HCT116 (cell line): ENCODE data around the gene LHX5. TPM values are rescaled to one million over a fixed set of nuclear protein-coding genes. Genes with fewer than 3 reads are reported as not detected.
A peak's percentile ranks its signal among the peaks of the same experiment; 100 is the strongest.

Source experiments
- ATAC-seq: fragments of 200-7000 bp; cut with Tn5 transposase; 2 replicates; pipeline ENCODE4 v1.9.1; 2020; ENCODE audit warnings: mild to moderate bottlenecking, moderate library complexity
- BruUV-seq: library from RNA; stranded (reverse); fragments of 400-500 nt; replicated peaks from 2 replicates; lab custom pipeline; 2021; lab: Mats Ljungman, UMichigan
- CTCF ChIA-PET: fragments of 300-600 bp; sonication (Branson Sonifier 250); formaldehyde crosslinking; loops from one replicate; lab custom pipeline; 2021; ENCODE audit warnings: antibody characterized with exemption; lab: Charles Lee
- POLR2A ChIA-PET: fragments of 300-600, 350-600 bp; sonication (Branson Sonifier 250); formaldehyde crosslinking; loops from one replicate; lab custom pipeline; 2021; ENCODE audit warnings: antibody characterized with exemption; lab: Charles Lee
- RAD21 ChIA-PET, 2 experiments: fragments of 300-600 bp; sonication (Branson Sonifier 250); formaldehyde crosslinking; loops; one replicate each; lab custom pipeline; 2023; ENCODE audit warnings: low total read pairs in 2 of 2; ENCODE audit not compliant: uncharacterized antibody in 2 of 2, unreplicated experiment in 2 of 2, low non-redundant PET in 1 of 2; lab: Charles Lee
- DNase-seq: peaks from one replicate; pipeline ENCODE4 v3.0.0-alpha.2; 2010; ENCODE audit warnings: low read depth, low spot score
- H2AFZ ChIP-seq: fragments of 200-600 bp; shearing (Covaris generic), sonication (generic); 2 replicates; pipeline ENCODE4 v1.6.1; 2017; ENCODE audit warnings: low read depth, mixed run types, mixed read lengths, antibody characterized with exemption, low read length; ENCODE audit not compliant: poor library complexity, severe bottlenecking
- H3K27ac ChIP-seq: 2 replicates; pipeline ENCODE4 v1.5.1; 2012; ENCODE audit warnings: low read depth, low read length
- H3K27me3 ChIP-seq: fragments of 200-600 bp; sonication (generic); 2 replicates; pipeline ENCODE4 v1.6.1; 2016; ENCODE audit warnings: mixed run types, low read length, mixed read lengths; ENCODE audit not compliant: insufficient read depth
- H3K36me3 ChIP-seq, 2 experiments: fragments of 200-500 bp in 1 of 2; fragments of 200-600 bp in 1 of 2; sonication (Bioruptor generic) in 1 of 2; sonication (generic) in 1 of 2; 2 replicates each; pipeline versions ENCODE4 v1.5.1 to v1.6.1; 2014 to 2016; ENCODE audit warnings: low read length in 2 of 2, inconsistent platforms in 1 of 2, mixed read lengths in 1 of 2, mixed run types in 1 of 2; ENCODE audit not compliant: insufficient read depth in 2 of 2, control insufficient read depth in 1 of 2
- H3K4me1 ChIP-seq, 2 experiments: fragments of 200-600 bp in 1 of 2; sonication (generic) in 1 of 2; 2 replicates each; pipeline versions ENCODE4 v1.5.1 to v1.6.1; 2012 to 2017; ENCODE audit warnings: low read length in 2 of 2, inconsistent platforms in 1 of 2, mild to moderate bottlenecking in 1 of 2, mixed read lengths in 1 of 2, mixed run types in 1 of 2, moderate library complexity in 1 of 2; ENCODE audit not compliant: insufficient read depth in 2 of 2, control insufficient read depth in 1 of 2
- H3K4me2 ChIP-seq: fragments of 200-600 bp; sonication (generic); 2 replicates; pipeline ENCODE4 v1.6.1; 2017; ENCODE audit warnings: mixed run types, low read length, mixed read lengths
- H3K4me3 ChIP-seq, 2 experiments: fragments of 200-600 bp in 1 of 2; sonication (generic) in 1 of 2; replicated peaks in 1 of 2; 2 replicates each; pipeline ENCODE4 v1.5.1; 2011 to 2016; ENCODE audit warnings: low read length in 2 of 2, control low read depth in 1 of 2, low read depth in 1 of 2, mild to moderate bottlenecking in 1 of 2, mixed read lengths in 1 of 2, mixed run types in 1 of 2
- H3K79me2 ChIP-seq: fragments of 200-600 bp; sonication (generic); 2 replicates; pipeline ENCODE4 v1.6.1; 2017; ENCODE audit warnings: mild to moderate bottlenecking, mixed run types, low read length, moderate library complexity, mixed read lengths; ENCODE audit not compliant: insufficient read depth
- H3K9ac ChIP-seq: fragments of 200-600 bp; sonication (generic); 2 replicates; pipeline ENCODE4 v1.6.1; 2016; ENCODE audit warnings: low read length, mixed read lengths
- H3K9me2 ChIP-seq: fragments of 200-600 bp; sonication (generic), shearing (Covaris generic); 2 replicates; pipeline ENCODE4 v1.6.1; 2017; ENCODE audit warnings: mixed run types, mild to moderate bottlenecking, moderate library complexity; ENCODE audit not compliant: insufficient read depth
- H3K9me3 ChIP-seq, 2 experiments: fragments of 200-500 bp in 1 of 2; fragments of 200-600 bp in 1 of 2; sonication (Bioruptor generic) in 1 of 2; sonication (generic) in 1 of 2; 2 replicates each; pipeline ENCODE4 v1.6.1; 2014 to 2017; ENCODE audit warnings: low read length in 2 of 2, mixed read lengths in 2 of 2, inconsistent platforms in 1 of 2, low read depth in 1 of 2, mild to moderate bottlenecking in 1 of 2, mixed run types in 1 of 2, moderate library complexity in 1 of 2; ENCODE audit not compliant: control insufficient read depth in 1 of 2, insufficient read depth in 1 of 2
- H4K20me1 ChIP-seq: fragments of 200-600 bp; sonication (generic), shearing (Covaris generic); 2 replicates; pipeline ENCODE4 v1.6.1; 2017; ENCODE audit warnings: mixed run types, mild to moderate bottlenecking, moderate library complexity; ENCODE audit not compliant: insufficient read depth
- EZH2 ChIP-seq: fragments of 200-600 bp; sonication (generic); IDR thresholded peaks from 2 replicates; pipeline ENCODE4 v1.6.1; 2017; ENCODE audit warnings: antibody characterized with exemption, mixed run types
- EZH2phosphoT487 ChIP-seq: fragments of 200-600 bp; IDR thresholded peaks from 2 replicates; pipeline ENCODE4 v1.6.1; 2018; ENCODE audit warnings: antibody characterized with exemption, borderline replicate concordance
- FOSL1 ChIP-seq: IDR thresholded peaks from 2 replicates; pipeline ENCODE4 v1.6.1; 2012; ENCODE audit warnings: low read depth
- POLR2A ChIP-seq: IDR thresholded peaks from 2 replicates; pipeline ENCODE4 v1.7.0; 2011; ENCODE audit warnings: borderline replicate concordance; ENCODE audit not compliant: insufficient read depth, insufficient read length; ENCODE audit errors: extremely low read depth
- POLR2AphosphoS5 ChIP-seq: IDR thresholded peaks from 2 replicates; pipeline ENCODE4 v1.6.1; 2011; ENCODE audit warnings: mild to moderate bottlenecking, low read depth, low read length, moderate library complexity
- RAD21 ChIP-seq: IDR thresholded peaks from 2 replicates; pipeline ENCODE4 v1.6.1; 2012; ENCODE audit warnings: low read depth, mild to moderate bottlenecking
- SP1 ChIP-seq: IDR thresholded peaks from 2 replicates; pipeline ENCODE4 v1.6.1; 2012; ENCODE audit warnings: low read depth
- TCF7L2 ChIP-seq: IDR thresholded peaks from 2 replicates; pipeline ENCODE4 v1.7.0; 2011; ENCODE audit warnings: borderline replicate concordance, inconsistent platforms; ENCODE audit not compliant: insufficient read depth, insufficient read length; ENCODE audit errors: extremely low read depth
- YY1 ChIP-seq: IDR thresholded peaks from 2 replicates; pipeline ENCODE4 v1.6.1; 2011; ENCODE audit warnings: low read length, low read depth, moderate library complexity, mild to moderate bottlenecking; ENCODE audit not compliant: insufficient replicate concordance; ENCODE audit errors: extremely low read depth
- intact Hi-C: fragments of 100-400 bp; cut with micrococcal nuclease; formaldehyde crosslinking; loops from 2 replicates; pipeline ENCODE4 v1.10.0; 2022
- total RNA-seq: library from RNA; stranded (reverse); gene quantifications from one replicate; pipeline ENCODE4 v1.2.1, GENCODE V29; 2021; ENCODE audit not compliant: unreplicated experiment
- TF ChIP-seq, protein P1 (sequence below): IDR thresholded peaks from 2 replicates; pipeline ENCODE4 v1.6.1; 2012
- TF ChIP-seq, protein P2 (sequence below), 3 experiments: fragments of 200-600 bp in 1 of 3; sonication (generic) in 1 of 3; IDR thresholded peaks in 2 of 3; conservative IDR thresholded peaks in 1 of 3; 2 replicates each; pipeline ENCODE4 v1.5.1; 2012 to 2017; ENCODE audit warnings: low read depth in 2 of 3, low read length in 2 of 3, antibody characterized with exemption in 1 of 3, borderline replicate concordance in 1 of 3, control low read depth in 1 of 3, mild to moderate bottlenecking in 1 of 3, mixed read lengths in 1 of 3, mixed run types in 1 of 3, moderate library complexity in 1 of 3; ENCODE audit not compliant: insufficient read depth in 1 of 3
- TF ChIP-seq, protein P3 (sequence below): IDR thresholded peaks from 2 replicates; pipeline ENCODE4 v1.6.1; 2011; ENCODE audit warnings: mild to moderate bottlenecking, low read length, moderate library complexity; ENCODE audit not compliant: insufficient replicate concordance; ENCODE audit errors: extremely low read depth

LHX5 gene
- total RNA-seq, 1 experiment from 2014 or later: 2.4 TPM

DNA sequence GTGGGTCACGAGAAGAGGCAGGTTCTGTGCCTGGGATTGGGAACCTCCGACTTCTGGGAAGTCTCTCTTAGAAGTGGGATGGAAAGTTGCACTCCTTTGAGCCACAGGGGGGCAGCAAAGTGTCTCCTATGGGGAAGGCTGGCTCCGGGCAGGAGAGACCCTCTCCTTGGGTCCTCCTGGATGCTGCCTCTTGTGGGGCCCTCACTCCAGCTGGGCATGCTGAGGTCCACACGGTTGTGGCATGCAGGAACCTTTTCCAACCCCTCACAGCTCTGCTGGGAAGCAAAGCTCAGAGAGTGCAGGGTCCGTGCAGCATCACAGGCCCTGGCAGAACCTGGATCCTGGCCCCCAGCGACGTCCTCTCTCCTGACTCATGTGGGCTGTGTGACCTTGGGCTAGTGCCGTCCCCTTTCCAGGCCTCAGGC is 32.1 kb downstream of the LHX5 start:
- POLR2A ChIA-PET: no interaction called here
- TF ChIP-seq SP1 (no peak), EZH2phosphoT487 (no peak), RAD21 (peak; percentile 81), POLR2A (no peak), YY1 (no peak)
- TF ChIP-seq, protein P1, sequence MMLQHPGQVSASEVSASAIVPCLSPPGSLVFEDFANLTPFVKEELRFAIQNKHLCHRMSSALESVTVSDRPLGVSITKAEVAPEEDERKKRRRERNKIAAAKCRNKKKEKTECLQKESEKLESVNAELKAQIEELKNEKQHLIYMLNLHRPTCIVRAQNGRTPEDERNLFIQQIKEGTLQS: no peak
- TF ChIP-seq, protein P2, sequence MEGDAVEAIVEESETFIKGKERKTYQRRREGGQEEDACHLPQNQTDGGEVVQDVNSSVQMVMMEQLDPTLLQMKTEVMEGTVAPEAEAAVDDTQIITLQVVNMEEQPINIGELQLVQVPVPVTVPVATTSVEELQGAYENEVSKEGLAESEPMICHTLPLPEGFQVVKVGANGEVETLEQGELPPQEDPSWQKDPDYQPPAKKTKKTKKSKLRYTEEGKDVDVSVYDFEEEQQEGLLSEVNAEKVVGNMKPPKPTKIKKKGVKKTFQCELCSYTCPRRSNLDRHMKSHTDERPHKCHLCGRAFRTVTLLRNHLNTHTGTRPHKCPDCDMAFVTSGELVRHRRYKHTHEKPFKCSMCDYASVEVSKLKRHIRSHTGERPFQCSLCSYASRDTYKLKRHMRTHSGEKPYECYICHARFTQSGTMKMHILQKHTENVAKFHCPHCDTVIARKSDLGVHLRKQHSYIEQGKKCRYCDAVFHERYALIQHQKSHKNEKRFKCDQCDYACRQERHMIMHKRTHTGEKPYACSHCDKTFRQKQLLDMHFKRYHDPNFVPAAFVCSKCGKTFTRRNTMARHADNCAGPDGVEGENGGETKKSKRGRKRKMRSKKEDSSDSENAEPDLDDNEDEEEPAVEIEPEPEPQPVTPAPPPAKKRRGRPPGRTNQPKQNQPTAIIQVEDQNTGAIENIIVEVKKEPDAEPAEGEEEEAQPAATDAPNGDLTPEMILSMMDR (IDR thresholded peaks at IDR 0.05 in 2 of 3, conservative IDR thresholded peaks at IDR 0.05 in 1 of 3; ENCODE audit: borderline replicate concordance in 1 of 3, insufficient read depth in 1 of 3, low read depth in 2 of 3, low read length in 2 of 3): peak; percentile 41 to 79 (median 77); a peak in 5 of 6 replicates
- Histone ChIP-seq H3K9me2 (no peaks in the 10 kb centered on the region), H3K4me2 (no peak overlapping the region), H2AFZ (no peak overlapping the region), H4K20me1 (no peaks in the 10 kb centered on the region), H3K79me2 (no peaks in the 10 kb centered on the region), H3K36me3 (no peaks in the 10 kb centered on the region), H3K4me1 (no peaks in the 10 kb centered on the region), H3K27ac (no peak overlapping the region), H3K27me3 (no peaks in the 10 kb centered on the region), H3K9me3 (no peaks in the 10 kb centered on the region), H3K4me3 (no peak overlapping the region), H3K9ac (no peak overlapping the region)
- RAD21 ChIA-PET: no interaction called here
- intact Hi-C loops: loop anchor here (1.0 kb wide), 1 partner anchor 473 kb away; no protein-coding TSS in a partner anchor
- DNase-seq (no peak), ATAC-seq (peak; percentile 91)
- no TSS peak for BruUV-seq
- CTCF ChIA-PET: no interaction called here

DNA sequence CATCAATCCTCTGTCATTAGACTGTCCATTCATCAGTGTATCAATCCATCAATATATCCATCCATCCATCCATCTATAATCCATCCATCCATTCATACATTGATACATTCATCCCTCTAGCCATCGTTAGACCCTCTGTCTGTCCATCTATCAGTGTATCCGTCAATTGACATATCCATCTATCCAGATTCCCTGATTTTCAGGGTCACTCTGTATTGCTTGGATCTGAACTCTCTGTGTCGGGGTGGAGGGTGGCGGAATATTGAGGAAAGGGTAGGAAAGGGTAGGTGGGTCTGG is 32.4 kb downstream of the LHX5 start:
- no peak overlapping the region for H3K4me3 ChIP-seq
- intact Hi-C loops: loop anchor here (1.0 kb wide), 1 partner anchor 473 kb away; no protein-coding TSS in a partner anchor
- CTCF ChIA-PET: no interaction called here
- no peak for ATAC-seq
- BruUV-seq: TSS peak; percentile 30
- H3K4me1 ChIP-seq: no peaks in the 10 kb centered on the region
- DNase-seq: no peak
- POLR2A ChIA-PET: no interaction called here
- no peak overlapping the region for H3K4me2 ChIP-seq
- H4K20me1 ChIP-seq: no peaks in the 10 kb centered on the region
- H3K36me3 ChIP-seq: no peaks in the 10 kb centered on the region
- RAD21 ChIA-PET: no interaction called here
- H3K9me3 ChIP-seq: no peaks in the 10 kb centered on the region
- H3K27me3 ChIP-seq: no peaks in the 10 kb centered on the region
- no peaks in the 10 kb centered on the region for H3K79me2 ChIP-seq
- no peak overlapping the region for H3K27ac ChIP-seq
- no peak overlapping the region for H3K9ac ChIP-seq
- no peaks in the 10 kb centered on the region for H3K9me2 ChIP-seq
- H2AFZ ChIP-seq: no peak overlapping the region
- TF ChIP-seq EZH2 (no peak), TCF7L2 (no peak), POLR2A (no peak), SP1 (no peak), POLR2AphosphoS5 (no peak), RAD21 (no peak), FOSL1 (no peak)
- TF ChIP-seq, protein P2 (IDR thresholded peaks at IDR 0.05 in 2 of 3, conservative IDR thresholded peaks at IDR 0.05 in 1 of 3; ENCODE audit: borderline replicate concordance in 1 of 3, insufficient read depth in 1 of 3, low read depth in 2 of 3, low read length in 2 of 3): no peak
- TF ChIP-seq, protein P3, sequence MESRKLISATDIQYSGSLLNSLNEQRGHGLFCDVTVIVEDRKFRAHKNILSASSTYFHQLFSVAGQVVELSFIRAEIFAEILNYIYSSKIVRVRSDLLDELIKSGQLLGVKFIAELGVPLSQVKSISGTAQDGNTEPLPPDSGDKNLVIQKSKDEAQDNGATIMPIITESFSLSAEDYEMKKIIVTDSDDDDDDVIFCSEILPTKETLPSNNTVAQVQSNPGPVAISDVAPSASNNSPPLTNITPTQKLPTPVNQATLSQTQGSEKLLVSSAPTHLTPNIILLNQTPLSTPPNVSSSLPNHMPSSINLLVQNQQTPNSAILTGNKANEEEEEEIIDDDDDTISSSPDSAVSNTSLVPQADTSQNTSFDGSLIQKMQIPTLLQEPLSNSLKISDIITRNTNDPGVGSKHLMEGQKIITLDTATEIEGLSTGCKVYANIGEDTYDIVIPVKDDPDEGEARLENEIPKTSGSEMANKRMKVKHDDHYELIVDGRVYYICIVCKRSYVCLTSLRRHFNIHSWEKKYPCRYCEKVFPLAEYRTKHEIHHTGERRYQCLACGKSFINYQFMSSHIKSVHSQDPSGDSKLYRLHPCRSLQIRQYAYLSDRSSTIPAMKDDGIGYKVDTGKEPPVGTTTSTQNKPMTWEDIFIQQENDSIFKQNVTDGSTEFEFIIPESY: no peak
